Inflammatory macrophage treated with lipopolysaccharide for 1 hour (primary cell): ENCODE data around the gene MGA.

ENCODE experiments used
- DNase-seq, 2 donors: peaks; one replicate each; pipeline ENCODE4 v3.0.0-alpha.2; 2020 to 2022

MGA gene

GRCh38 chr15:41789236-41789635, 129.0 kb downstream of the MGA start:
- no peak for DNase-seq

- DNase-seq = no peak
Observed at GRCh38 chr15:41789662-41790061, 129.5 kb downstream of the MGA start.

GRCh38 chr15:41790169-41790568, 130.0 kb downstream of the MGA start:
- no peak for DNase-seq

- peak in 1 of 2 donors; percentile 38 for DNase-seq
Observed at GRCh38 chr15:41790756-41791546, 130.7 kb downstream of the MGA start.

- DNase-seq = no peak
Observed at GRCh38 chr15:41791547-41791937, 131.3 kb downstream of the MGA start.

DNA sequence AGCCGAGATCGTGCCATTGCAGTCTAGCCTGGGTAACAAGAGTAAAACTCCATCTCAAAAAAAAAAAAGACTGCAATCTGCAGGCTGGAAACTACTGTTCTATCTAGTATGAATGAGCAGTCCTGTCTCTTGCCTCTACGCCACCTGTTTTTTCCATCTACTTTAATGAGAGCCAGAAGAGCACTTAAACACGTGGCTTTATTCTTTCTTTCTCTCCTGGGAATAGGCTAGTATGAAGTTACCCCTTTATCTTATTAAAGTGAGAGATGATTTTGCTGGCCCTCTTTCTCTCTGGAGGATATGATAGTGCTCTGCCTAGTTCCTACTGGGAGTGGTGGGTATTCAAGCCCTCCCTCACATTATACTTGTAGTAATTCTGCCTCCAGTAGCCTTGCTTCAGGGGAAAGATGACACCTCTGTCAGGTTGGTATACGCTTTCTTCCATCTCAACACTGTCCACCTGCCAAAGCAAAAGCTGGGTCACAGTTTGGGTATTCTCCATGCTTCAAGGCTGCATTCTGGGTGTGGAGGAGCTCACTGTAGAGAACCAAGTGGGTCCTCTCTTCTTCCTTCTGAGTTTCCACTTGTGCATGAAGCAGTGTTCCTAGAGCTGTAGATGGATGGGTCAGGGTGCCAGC, 131.9 kb downstream of the MGA start:
- DNase-seq = no peak

GRCh38 chr15:41794081-41794480, 133.9 kb downstream of the MGA start:
- DNase-seq = no peak

DNA sequence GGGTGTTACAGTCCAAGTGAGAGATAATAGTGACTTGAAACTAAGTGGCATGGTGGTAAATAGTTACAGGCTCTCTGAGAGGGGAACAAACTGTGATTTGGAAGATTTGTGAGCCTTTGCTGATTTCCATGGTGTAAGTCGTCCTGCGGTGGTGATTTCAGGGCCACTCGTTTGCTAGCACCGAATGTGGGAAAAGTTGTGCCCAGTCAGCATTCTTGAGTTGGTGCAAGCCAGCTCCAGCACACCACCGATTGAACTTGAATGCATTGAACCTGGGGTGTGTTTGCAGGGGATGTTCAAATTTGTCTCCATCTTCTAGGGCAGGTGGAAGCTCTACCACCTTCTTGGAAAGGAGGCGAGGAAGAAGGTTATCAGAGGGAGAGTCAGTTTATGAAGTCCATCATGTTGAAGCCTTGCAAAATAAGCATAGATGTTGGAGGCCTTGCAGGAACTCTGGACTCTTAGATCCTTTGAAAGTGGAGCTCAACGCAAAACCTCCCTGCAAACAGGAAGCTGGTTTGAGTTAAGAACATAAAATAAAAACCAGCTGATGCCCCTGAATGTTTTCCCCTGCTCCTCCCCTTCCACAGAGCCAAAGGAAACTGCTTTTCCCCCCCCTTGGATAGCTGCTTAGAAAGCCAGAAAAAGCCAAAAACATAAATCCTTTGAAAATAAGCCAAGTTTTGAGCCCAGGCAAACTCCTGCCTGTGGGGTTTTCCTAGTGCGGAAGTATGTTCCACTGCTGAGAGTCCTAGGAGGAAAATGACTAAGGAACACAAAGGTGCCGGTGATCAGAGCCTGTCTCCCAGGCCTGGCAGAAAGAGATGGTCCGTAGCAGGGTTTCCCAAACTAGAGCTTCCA, 136.0 kb downstream of the MGA start:
- no peak for DNase-seq

DNA sequence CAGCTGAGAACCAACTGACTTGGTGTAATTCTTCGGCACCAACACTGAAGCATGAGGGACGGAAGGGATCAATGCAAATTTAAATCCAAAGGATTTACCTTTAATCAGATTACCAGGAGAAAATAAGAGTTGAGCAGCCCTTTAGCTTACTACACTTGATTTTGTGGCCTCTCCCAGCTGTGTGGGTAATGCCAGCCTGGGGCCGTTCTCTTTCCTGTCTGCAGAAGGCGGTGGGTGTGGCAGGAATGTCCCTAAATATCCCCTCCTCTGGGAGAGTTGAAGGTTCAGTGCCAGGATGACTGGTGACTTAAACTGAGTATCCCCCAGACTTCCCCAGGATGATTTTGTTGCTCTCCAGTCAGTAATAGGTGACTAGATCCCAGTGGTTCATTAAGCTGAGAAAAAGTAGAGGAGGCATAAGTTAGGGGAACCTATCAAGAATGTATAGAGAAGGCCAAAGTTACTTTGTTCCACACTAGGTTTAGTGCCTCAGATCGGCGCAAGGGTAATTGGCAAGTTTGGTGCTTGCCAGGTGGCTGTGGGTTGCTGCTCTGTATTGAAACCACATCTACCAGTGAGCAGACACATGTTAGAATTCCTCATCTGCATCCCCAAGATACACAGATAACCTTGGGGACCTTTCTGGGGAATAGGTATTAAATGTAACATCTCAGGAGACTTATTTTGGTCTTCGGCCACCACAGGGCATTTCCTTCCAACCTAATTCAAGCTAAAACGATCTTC, 137.2 kb downstream of the MGA start:
- peak; percentile 35 to 76 for DNase-seq

- no peak for DNase-seq
Observed at GRCh38 chr15:41798607-41799487, 138.6 kb downstream of the MGA start.

DNA sequence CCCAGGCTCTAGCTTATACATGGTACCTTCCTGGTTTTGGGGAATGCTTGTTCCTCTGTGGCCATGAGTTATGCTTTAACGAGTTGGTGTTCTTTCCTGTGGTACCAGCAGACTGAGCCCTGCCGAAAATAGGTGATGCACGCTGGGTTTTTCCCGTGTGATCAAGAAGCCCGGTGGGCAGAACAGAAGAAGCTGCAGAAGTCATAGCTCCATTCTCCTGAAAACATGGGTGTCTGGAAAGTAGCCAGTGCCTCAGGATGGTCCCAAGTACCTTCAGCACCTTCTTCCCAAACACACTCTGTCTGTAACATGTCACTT, 139.2 kb downstream of the MGA start:
- DNase-seq = no peak

DNA sequence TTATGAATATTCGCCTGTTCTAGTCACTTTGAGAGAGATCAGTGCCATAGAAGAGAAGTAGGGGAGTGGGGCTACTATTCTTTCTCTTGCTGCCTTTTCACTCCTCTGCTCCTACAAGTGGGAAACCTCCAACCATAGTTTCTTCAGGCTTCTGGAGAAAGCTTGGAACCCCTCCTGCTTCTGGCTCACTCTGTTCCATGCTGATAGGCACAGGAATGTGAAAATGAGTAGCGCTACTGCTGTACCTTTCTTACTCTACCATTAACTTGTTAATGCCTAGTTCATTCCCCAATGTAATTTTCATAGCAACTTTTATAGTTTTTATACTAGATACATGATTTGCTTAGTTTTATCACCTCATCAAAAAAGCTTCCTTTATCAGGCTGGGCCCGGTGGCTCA, 141.0 kb downstream of the MGA start:
- no peak for DNase-seq

GRCh38 chr15:41801850-41802455, 141.7 kb downstream of the MGA start:
- no peak for DNase-seq

DNA sequence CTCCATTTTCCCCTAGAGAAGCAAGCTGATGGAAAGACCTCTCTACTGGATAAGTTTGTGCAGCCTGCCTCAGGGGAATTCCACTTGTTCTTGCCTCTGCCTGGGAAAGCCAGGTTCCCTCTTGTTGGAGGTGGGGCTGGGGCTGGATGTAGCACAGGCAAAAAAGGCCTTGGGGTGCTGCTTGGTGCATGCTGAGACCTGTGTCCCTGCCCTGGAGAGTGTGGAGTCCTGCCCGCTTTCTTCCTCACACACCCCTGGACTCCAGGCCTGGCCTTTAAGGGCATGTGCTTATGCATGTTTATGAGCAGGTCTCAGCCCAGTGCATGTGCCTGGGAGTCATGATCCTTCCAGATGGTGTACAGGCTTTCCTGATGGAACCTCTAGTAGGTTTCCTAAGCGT, 144.2 kb downstream of the MGA start:
- DNase-seq = no peak

DNA sequence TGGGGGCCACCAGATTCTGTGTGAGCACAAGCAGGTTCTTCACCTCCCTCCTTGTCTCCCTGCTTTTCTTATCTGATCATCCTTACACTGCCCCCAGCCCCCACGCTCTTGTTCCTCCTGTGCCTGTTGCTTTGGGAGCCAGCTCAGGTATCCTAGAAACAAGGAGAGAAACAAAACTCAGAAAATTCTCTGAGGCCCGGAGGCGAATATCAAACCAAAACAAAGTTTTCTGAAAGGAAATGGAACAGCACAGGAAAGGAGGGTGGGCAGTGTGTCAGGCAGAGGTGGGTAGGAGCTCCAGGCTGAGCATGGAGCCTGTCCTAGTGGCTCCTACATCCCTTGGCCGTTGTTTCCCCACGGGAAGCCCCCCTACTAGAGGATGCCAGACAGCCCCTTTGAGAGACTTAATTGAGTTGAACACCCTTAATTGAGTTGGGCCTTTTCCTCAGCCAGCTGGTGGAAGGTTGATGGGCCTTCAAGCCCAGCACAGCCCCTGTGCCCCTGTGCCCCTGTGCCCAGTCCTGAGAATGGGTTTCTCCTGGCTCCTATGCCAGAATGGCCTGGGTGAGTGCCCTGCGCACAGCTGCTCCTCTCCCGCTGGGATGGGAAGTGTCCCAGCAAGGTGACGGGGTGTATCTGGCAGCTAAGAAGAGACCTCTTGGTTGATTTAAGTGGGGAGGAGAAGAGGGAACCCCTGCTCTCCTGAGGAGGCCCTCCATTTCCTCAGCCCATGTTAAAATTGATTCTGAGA, 144.9 kb downstream of the MGA start:
- no peak for DNase-seq

- DNase-seq = no peak
Observed at GRCh38 chr15:41805711-41806110, 145.5 kb downstream of the MGA start.

- DNase-seq = no peak
Observed at GRCh38 chr15:41806291-41807181, 146.3 kb downstream of the MGA start.

GRCh38 chr15:41809121-41809520, 148.9 kb downstream of the MGA start:
- DNase-seq = no peak

GRCh38 chr15:41809526-41810220, 149.5 kb downstream of the MGA start:
- DNase-seq = no peak
